ENCODE results near the gene FAM240A.
A peak's percentile ranks its signal among the peaks of the same experiment; 100 is the strongest.

FAM240A gene

DNA sequence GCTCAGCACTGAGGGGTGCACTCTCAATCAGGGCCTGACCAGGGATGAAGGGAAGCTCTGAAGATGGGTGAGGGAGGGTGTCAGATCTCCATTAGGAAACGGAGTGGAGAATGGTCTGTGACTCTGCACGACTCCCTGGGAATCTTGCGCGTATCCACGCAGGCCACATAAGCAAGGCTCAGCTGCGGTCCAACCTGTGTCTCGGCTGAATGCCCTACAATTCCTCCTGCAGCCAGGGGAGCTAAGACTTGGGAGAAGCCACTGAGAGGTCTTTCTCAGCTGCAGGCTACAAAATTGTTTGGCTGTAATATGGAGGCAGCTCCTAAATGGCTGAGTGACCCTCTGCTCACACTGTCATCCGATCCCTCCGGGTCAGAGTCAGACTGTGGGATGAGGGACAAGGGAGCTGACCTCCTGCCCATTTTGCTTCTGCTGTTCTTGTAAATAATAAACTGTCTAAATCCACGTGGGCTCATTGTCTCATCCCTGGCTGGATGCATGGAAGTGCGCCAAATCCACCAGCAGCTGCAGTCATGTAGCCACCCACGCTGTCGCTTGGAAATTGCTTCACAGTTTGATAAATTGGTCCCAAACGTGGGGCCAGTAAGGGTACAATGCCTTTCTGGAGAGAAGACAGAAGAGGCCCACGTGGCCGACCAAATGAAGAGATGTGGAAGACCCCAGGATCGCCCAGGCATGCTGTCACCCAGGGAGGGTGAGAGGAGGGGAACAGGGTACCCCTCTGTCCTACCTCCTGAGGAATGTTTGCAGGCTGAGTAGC, 50.6 kb downstream of the FAM240A start:
- peak; percentile 42 for DNase-seq (ENCODE audit: low spot score)

DNA sequence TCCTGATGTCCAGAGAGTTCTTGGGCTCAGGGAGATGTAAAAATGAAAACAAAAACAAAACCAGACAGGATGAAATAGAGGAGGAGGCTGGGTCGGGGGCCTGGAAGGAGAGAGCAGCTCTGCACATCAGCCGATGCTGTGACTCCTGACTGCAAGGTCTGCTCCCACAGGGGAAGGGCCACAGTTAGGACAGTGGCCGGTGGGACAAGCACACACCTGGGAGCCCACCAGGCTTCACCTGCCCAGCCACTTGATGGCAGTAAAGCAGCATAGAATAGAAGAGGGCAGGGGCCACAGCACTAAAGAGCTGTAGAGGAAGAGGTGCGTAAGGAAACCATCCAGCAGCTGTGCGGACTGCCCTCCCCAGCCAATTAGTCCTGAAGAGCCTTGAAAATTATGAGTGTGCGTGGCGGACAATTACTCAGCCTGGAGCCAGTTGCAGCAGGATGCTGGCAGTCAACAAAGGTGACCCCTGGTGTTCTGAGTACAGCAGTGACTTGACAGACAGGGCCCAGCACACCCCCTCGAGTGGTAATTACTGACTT, 51.3 kb downstream of the FAM240A start:
- DNase-seq (ENCODE audit: low spot score): no peak

DNA sequence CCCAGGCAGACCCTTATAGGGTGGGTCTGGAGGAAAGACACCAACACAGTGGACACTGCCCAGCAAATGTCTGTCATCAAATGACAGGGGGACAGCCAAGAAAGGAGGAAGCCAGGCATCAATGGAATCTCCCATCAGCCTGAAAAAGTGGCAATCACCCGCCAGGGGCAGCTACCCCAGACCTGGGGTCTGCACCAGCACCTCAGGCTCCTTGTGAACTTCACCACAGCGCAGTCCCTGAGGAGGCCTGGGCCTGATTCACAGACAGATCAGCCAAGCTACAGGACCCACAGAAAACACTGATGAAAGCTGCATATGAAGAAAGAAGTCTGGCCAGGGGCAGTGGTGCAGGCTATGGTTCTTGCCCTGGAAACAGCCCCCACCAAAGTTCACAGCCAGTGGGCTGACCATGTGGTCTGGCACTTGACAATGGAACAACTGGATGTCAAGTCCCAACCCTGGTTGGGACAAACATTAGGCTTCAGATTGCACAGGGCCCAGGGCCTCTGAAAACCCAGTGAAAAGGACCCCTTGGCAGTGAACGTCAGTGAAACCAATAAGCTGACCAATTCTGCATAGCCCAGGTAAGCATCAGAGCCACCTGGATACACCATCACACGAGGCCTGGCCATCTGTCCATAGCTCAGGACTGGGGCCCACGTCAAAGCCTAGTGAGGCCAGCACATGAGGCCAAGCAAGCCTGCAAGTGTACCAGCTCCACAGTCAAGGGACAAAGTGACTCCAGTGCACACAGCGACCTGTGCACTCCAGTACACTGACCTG, 52.1 kb downstream of the FAM240A start:
- DNase-seq (ENCODE audit: low spot score): no peak

DNA sequence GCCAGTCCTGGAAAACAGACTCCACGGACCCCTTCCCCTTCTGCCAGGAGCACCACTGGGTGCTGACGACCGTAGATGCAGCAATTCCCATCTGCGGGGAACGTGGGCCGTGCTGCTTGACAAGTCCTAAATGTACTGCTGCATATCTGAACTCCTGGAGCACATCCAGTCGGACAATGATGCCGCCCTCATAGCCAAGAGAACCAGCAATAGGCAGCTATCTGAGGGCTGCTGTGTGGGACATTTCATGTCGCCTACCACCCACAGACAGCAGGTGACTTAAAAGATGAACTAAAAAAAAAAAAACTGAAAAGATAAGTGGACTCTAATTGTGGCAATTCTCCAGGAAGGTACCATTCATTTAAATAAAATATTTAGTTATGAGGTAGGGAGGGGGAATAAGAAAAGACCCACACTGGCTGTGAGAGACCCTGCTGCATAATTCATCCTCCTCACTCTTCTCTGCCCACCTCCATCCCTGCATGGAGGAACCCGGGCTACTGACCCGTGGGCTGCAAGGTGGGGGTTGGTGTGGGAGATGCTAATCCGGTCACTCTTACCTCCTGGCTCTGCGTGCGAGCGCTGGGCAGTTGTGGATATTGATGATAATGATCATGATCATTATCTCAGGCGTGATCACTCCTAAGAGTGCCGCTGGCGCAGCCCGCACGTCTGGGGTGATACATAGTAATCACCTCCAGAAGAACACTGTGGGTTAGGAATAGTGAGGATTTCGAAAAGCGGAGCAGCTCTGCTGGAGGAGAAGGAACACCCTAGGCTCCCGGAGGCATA, 52.8 kb downstream of the FAM240A start:
- DNase-seq (ENCODE audit: low spot score): no peak

DNA sequence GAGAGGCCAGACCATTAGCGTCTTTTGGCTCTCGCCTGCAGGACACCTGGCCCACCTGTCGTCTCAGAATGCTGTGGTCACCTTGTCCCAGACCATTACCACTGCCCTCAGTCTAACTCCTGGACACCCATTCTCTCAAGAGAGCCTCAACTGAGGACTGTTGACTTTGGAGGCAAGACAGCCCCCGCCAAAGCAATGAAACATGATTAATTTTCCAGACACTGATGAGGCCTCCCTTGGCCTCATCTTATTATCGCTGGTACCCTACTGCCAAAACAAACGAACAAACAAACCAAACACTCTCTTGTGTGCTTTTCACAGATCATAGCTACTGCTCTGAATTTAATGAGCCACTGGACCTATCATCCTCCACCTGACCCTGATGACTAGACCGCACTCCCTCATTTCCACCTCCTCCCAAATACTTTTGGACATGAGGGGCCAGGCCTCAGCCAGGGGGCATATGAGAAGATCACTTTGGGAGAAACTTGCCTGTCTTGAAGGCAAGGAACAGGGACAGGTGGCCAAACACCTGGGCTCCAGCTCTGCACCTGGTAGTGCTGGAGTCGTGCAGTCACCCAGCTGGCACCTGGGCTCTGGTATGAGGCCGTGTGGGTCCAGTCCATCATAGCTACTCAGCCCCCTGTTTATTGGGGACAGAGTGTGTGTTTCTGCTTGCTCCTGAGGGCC, 53.6 kb downstream of the FAM240A start:
- DNase-seq (ENCODE audit: low spot score): no peak

DNA sequence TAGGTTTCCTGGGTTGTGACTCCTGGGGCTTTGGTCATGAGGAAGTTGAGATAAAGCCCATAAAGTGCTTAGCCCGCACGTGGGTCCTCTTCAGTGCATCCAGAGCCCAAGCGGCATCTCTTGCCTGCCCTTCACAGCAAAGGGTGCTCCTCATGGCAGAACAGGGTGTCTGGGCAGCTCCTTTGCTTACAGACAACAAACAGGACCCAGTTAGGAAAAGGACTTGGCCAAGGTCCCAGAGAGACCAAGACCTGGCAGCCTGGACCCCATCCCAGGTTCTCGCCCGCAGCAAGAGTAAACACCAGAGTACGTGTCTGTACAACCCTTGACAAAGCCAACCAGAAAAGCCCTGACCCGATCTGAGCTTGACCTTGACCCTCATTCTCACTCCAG, 54.1 kb downstream of the FAM240A start:
- no peak for DNase-seq (ENCODE audit: low spot score)

DNA sequence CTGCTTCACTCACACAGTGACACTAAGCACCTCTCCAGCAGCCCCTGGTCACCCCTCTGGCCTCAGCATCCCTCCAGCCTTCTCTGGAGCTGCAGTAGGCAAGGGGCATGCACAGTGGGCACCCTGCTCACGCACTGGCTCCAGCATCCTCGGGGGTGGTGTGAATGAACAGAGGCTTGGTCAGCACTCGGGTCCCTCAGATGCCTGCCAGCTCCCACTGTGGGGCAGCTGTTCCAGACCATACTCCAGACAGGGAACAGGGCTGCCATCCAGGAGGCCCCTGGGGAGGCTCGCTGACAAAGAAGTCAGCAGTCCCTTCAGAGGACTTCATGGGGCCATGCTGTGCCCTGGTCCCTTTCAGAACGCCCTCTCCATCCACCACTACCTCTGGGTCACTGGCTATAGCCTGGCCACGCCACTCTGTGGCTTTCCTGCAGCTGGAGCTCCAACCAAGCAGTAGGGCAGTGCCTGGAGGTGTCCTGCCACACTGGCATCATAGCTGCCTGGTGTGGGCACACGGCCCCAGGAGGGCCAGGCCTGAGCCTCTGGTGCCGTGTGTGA, 54.8 kb downstream of the FAM240A start:
- DNase-seq (ENCODE audit: low spot score): no peak

DNA sequence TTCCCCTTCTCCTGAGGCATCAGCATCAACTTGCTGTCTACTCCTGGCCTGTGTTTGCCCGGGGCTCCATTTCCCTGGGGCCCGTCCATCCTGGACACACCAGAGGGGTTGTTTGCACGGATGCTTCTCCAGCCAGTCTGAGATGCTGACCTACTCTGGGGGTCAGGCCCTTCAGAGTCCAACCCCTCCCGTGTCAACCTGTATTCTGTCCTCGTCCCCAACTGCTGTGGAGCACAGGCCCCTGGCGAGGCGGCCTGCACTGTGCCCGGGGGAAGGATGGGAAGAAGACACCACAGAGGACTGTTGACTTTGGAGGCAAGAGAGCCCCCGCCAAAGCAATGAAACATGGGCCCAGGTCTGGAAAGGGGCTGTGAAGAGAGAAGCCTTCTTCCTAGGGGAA, 55.3 kb downstream of the FAM240A start:
- DNase-seq (ENCODE audit: low spot score): no peak

DNA sequence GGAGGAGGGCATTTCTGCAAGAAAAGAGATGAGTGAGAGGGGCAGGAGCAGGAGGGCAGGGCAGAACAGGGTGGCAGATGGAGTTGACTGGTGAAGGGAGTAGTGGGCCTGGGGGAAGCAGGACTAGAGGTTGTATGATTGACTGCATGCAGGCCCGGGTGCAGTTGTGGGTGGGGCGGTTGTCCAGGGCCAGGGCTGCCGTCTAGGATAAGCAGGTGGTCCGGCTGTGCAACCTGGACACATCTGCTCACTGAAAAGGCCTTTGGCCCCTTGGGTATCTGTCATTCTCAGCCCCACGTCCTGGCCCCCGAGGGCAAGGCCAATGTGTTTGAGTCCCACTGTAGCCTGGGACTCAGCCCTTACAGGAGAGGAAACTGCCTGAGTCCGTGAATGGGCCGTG, 55.8 kb downstream of the FAM240A start:
- DNase-seq (ENCODE audit: low spot score): no peak

DNA sequence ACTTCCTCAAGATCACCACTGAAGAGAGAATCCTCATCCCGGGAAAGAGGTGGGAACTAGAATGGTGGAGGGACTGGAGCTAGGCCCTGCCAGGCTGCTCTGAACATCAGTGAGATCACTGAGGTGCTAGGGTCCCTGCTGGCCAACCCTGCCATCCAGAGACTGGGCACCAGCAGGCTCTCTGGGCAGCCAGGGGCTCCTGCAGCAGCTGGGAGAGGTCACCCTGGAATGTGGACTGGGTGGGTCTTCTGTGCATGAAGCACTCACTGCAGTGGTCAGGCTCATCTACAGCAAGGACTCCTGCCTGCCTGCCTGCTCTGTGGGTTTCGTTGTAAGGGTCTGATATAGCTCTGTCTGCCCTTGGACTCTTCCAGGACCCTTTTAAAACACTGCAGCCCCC, 56.3 kb downstream of the FAM240A start:
- no peak for DNase-seq (ENCODE audit: low spot score)

DNA sequence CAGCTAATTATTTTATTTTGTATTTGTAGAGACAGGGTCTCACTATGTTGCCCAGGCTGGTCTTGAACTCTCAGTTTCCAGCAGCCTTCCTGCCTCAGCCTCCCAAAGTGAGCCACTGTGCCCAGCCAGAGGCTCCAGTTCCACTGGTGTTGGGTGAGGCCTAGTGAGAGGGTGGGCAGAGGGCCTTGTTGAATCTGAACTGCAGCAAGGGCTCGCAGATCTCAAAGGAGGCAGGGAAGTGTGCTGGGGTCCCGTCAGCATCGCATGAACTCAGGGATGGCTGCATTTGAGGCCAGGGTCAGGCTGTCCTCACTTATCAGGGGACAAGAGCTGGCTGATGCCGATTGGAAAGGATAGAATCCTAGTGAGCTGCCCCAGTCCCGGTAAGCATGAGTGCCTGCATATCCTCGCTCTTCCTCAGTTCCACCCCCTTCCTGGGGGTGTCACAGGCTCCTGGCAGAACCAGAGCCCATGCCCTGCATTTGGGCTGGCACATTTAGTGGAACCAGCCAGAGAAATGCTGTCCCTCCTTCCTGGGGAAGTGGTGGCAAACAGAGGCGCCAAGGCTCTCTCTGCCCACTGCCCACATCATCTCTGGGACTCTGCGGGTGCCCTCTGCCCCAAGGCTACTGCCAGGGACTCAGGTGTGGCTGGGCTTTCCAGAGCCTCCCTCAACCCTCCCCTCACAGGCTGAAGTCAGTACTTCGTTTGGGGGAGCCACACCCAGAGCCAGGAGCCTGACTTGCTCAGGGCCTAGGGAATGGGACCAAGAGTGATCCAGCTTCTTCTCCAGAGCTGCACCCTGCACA, 57.1 kb downstream of the FAM240A start:
- no peak for DNase-seq (ENCODE audit: low spot score)

DNA sequence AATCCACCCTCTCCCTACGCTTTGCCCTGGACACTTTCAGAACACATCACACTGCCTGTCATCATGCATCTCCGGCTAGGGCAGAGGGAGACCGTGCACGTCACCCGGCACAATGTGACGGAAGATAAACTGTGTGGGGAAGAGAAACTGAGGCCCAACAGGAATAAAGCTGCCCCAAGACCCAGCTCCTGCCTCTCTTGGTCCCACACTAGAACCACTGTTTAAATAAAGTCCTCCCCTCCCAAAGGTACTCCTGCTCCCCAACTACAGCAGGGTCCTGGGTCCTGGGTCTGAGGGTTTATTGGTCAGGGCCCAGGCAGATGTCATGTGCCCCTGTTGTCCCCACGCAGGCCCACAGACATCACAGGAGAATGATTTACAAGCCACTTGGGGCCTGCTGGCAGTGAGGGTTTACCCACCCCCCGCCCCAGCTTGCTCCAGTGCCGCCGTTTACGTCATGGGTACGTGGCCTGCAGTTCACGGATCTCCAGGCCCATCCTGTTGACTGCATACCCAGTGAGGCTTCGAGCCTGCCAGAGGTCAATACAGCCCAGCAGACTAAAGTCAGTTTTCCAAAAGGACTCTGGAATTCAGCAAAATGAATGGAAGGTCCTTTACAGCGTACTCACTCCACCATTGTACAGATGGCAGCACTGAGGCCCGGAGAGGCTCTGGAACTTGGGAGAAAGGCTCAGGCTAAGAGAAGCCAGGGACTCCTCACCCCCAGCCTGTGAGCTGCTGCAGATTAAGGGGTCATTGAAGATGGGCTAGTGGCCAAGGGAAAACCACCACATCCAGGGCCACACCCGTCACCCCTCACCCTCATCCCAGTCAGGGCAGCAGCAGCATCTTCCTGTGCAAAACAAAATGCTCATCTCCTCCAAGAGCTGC, 57.9 kb downstream of the FAM240A start:
- no peak for DNase-seq (ENCODE audit: low spot score)

DNA sequence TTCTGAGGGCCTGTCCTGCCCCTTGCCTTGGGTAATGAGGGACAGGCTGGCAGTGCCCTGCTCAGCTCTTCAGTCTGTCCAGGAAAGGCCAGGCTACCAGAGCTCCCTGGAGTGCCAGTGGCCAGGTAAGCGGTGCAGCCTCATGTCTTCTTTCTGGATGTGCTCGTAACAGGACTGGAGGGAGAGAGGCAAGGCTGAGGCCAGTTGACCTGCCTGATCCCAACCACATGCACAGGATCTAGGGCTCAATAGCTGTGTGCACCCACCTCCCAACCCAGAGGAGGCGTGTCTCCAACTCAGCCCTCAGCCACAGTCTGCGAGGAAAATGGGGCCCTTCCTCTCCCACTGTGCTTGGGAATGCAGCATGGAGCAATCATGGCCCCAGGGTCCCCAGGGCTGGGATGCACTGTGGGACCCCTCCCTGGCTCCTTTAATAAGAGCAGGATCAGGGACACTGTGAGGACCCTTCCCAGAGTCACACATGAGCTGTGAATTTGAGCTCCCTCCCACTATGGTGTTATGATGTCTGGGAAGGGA, 58.6 kb downstream of the FAM240A start:
- no peak for DNase-seq (ENCODE audit: low spot score)

DNA sequence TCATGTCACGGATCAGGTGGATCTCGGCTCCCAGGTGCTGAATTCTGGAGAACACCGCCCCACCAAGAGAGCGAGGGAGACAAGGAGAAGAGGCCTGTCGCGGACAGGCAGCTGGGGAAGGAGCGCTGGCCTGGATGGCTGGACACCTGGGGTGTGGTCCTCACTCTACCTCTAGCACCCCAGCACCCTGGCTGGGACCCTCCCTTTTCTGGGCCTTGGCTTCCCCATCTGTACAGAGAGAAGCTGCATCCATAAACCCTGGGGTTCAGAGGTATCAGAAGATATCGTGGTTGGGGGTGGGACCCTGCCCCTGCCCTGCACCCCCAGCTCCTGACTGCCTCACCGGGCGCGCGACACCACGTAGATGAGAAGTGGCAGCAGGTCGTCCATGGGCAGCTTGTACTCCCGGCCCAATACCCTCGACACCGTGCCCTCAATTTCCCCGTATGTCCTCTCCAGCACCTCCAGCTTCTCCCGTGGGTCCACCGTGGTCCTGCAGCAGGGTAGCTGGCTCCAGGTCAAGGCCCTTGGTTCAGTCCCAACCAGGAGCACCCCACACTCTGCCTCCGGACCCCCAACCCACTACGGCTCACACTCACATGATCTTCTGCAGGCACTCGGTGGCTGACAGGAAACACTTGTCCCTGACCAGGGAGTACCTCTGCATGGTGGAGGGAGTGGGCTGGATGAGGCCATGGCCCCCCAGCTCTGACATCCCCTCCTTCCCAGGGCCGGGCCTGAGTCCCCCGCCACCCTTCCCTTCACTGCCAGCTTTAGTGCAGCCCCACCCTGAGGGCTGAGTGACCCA, 59.4 kb downstream of the FAM240A start:
- no peak for DNase-seq (ENCODE audit: low spot score)

DNA sequence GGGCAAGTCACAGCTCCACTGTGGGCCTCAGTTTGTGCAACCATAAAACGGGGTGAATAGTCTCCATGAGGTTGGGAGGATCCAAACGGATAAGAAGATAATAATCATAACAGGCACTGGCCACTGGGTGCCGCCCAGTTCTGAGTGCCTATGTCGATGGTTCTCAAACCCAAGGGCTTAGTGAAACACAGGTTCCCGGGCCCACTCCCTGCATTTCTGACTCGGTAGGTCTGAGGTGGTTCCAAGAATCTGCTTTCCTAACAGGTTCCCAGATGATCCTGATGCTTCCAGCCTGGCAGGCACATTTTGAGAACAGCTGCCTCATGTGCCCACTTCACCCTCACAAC, 60.0 kb downstream of the FAM240A start:
- DNase-seq (ENCODE audit: low spot score): no peak

DNA sequence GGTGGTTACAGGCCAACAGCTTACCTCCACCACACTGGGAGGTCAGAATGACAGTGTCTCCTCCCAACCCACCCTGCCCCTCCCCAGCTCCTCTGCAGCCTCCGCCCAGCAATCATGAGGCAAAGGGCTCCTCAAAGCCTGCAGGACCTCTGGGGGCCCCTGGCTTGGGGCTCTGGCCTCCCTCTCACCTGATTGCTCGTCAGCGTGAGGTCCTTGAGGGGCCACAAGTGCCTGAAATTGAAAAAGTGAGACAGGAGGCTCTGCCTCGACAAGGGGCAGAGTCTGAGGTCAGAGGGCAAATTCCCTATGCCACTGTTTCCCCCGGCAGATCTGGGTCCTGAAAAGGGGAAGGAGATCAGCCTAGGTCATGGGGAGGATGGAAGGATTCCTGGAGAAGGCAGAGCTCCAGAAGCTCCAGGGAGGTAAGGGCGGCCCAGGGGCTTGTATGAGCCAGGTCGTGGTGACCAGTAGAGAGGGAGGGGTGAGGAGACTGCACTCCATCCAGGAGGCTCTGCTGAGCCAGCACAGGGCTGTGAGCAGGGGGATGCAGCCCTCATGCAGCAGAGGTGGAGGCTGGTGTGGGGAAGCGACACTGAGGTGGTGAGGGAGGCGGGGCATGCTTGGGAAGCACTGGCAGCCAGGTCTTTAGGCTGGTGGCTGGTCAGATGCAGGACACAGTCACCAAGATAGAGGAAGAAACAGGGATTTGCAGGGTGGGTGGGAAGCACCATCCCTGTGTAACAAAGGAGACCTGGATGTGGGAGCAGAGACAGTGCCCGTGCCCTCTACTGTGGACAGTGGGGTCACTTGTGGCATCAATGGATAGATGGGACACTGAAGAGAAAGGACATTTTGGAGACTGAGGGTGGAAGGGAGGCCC, 61.1 kb downstream of the FAM240A start:
- no peak for DNase-seq (ENCODE audit: low spot score)

DNA sequence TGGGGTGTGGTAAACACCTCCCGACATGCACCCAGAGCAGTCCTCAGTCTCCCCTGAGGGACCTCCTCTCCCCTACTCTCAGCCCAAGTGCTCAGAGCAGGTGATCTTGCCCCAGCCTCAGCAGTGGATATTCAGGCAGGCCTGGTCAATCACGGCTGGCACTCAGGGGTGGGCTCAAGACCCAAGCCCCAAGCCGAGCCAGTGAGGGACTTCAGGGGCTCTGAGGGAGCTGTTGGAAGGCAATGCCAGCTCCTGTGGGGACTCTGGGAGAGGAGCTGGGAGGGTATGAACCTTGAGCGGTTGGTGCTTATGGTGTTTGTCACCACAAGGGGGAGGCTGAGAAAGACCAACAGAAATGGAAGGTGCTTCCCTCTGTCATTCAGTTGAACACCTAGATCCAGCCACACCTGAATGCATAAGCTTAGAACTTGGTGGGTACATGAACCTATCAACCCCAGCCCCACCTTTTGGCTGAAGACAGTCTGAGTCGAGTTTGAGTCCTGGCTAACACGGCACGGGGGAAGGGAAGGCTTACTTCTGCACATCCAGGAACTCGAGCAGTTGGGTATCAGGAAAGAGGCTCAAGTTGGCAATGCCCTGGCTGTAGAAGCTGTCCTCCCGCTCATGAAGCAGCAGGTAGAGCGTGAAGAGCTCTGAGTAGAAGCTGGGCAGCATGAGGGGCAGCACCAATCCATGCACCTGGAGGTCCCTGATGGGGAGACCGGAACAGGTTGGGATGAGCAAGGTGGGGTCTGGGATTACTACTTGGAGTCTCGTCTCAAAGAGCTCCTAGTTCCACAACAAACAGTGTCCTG, 61.9 kb downstream of the FAM240A start:
- DNase-seq (ENCODE audit: low spot score): no peak
